Fibroblast of lung (primary cell): ENCODE data around the gene CMTM4.

Source experiments
- EZH2 ChIP-seq: IDR thresholded peaks from 2 replicates; pipeline ENCODE4 v1.5.1; 2012; ENCODE audit warnings: low read length, control low read depth, mild to moderate bottlenecking; ENCODE audit errors: missing control alignments
- TF ChIP-seq, protein P1 (sequence below), 2 donors: IDR thresholded peaks in 1 of 2; conservative IDR thresholded peaks in 1 of 2; 1 replicate in 1 of 2; 2 replicates in 1 of 2; pipeline ENCODE4 v1.5.1; 2011 to 2012; ENCODE audit warnings: low read length in 2 of 2, control low read depth in 1 of 2, inconsistent platforms in 1 of 2, low read depth in 1 of 2, mild to moderate bottlenecking in 1 of 2

DNA sequence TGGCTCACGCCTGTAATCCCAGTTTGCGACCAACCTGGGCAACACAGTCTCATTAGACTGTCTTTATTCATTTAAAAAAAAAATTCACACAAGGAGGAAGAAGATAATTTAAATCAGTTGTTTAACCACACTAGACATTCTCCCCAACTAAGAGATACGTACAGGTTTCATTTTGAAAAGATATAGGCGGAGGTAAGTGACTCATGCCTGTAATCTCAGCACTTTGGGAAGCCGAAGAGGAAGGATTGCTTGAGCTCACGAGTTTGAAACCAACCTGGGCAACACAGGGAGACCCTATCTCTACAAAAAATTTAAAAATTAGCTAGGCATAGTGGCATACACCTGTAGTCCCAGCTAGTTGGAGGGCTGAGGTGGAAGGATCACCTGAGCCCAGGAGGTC lies 5.3 kb downstream of the CMTM4 start:
- TF ChIP-seq, protein P1, sequence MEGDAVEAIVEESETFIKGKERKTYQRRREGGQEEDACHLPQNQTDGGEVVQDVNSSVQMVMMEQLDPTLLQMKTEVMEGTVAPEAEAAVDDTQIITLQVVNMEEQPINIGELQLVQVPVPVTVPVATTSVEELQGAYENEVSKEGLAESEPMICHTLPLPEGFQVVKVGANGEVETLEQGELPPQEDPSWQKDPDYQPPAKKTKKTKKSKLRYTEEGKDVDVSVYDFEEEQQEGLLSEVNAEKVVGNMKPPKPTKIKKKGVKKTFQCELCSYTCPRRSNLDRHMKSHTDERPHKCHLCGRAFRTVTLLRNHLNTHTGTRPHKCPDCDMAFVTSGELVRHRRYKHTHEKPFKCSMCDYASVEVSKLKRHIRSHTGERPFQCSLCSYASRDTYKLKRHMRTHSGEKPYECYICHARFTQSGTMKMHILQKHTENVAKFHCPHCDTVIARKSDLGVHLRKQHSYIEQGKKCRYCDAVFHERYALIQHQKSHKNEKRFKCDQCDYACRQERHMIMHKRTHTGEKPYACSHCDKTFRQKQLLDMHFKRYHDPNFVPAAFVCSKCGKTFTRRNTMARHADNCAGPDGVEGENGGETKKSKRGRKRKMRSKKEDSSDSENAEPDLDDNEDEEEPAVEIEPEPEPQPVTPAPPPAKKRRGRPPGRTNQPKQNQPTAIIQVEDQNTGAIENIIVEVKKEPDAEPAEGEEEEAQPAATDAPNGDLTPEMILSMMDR (conservative IDR thresholded peaks at IDR 0.05 in 1 of 2, IDR thresholded peaks at IDR 0.05 in 1 of 2; ENCODE audit: low read depth in 1 of 2, low read length in 2 of 2) = no peak
- TF ChIP-seq EZH2 = no peak
